H1 (cell line): ENCODE data around the gene TUBB1. TPM values are rescaled to one million over a fixed set of nuclear protein-coding genes. Genes with fewer than 3 reads are reported as not detected.

Source experiments
- CTCF ChIA-PET: fragments of 300-600 bp; sonication (Branson Sonifier 250); formaldehyde crosslinking; loops from one replicate; lab custom pipeline; 2021; ENCODE audit not compliant: partially characterized antibody; lab: Charles Lee
- POLR2A ChIA-PET: fragments of 300-600 bp; sonication (Branson Sonifier 250); formaldehyde crosslinking; loops from one replicate; lab custom pipeline; 2021; ENCODE audit warnings: inconsistent platforms; ENCODE audit not compliant: partially characterized antibody; lab: Charles Lee
- DNase-seq, 2 experiments: peaks; one replicate each; pipeline versions ENCODE4 v3.0.0 to v3.0.0-alpha.2; 2010 to 2022; ENCODE audit warnings: low spot score in 2 of 2, low read depth in 1 of 2, mixed read lengths in 1 of 2
- FAIRE-seq: peaks from 2 replicates; lab custom pipeline; 2011; peaks lifted over from hg19 to GRCh38; lab: Jason Lieb, UNC
- H2AFZ ChIP-seq: 2 replicates; pipeline ENCODE4 v1.8.1; 2012; ENCODE audit warnings: low read length, inconsistent platforms
- H2AK5ac ChIP-seq: 2 replicates; pipeline ENCODE4 v1.6.1; 2013; ENCODE audit warnings: low read depth, low read length
- H2BK120ac ChIP-seq: replicated peaks from 2 replicates; pipeline ENCODE3; 2013; ENCODE audit warnings: low read depth, low read length, inconsistent platforms
- H2BK12ac ChIP-seq: 2 replicates; pipeline ENCODE4 v1.6.1; 2013; ENCODE audit warnings: low read depth, low read length
- H2BK15ac ChIP-seq: 2 replicates; pipeline ENCODE4 v1.6.1; 2013; ENCODE audit warnings: low read length
- H2BK20ac ChIP-seq: 2 replicates; pipeline ENCODE4 v1.6.1; 2013; ENCODE audit warnings: low read length
- H2BK5ac ChIP-seq: 2 replicates; pipeline ENCODE4 v1.6.1; 2013; ENCODE audit warnings: low read depth, low read length
- H3K14ac ChIP-seq: 2 replicates; pipeline ENCODE4 v1.6.1; 2013; ENCODE audit warnings: inconsistent platforms; ENCODE audit not compliant: insufficient read length
- H3K18ac ChIP-seq: 2 replicates; pipeline ENCODE4 v1.6.1; 2013; ENCODE audit warnings: low read length; ENCODE audit errors: extremely low read depth
- H3K23ac ChIP-seq: 2 replicates; pipeline ENCODE4 v1.6.1; 2013; ENCODE audit warnings: inconsistent platforms; ENCODE audit not compliant: insufficient read length
- H3K23me2 ChIP-seq: 2 replicates; pipeline ENCODE4 v1.6.1; 2013; ENCODE audit warnings: low read depth, low read length
- H3K27ac ChIP-seq: 2 replicates; pipeline ENCODE4 v1.6.1; 2011; ENCODE audit warnings: low read depth, low read length, inconsistent platforms
- H3K27me3 ChIP-seq, 4 experiments: replicated peaks in 1 of 4; 1 replicate in 1 of 4; 2 replicates in 3 of 4; pipeline versions ENCODE4 v1.6.1 to v1.8.1; 2011 to 2013; ENCODE audit warnings: low read length in 3 of 4, mild to moderate bottlenecking in 3 of 4, inconsistent platforms in 2 of 4, mixed read lengths in 2 of 4, moderate library complexity in 1 of 4; ENCODE audit not compliant: control insufficient read depth in 3 of 4, insufficient read depth in 3 of 4; ENCODE audit errors: extremely low read depth in 1 of 4
- H3K36me3 ChIP-seq, 4 experiments: 2 replicates each; pipeline versions ENCODE4 v1.6.1 to v1.8.1; 2011 to 2013; ENCODE audit warnings: mild to moderate bottlenecking in 4 of 4, low read length in 3 of 4, moderate library complexity in 2 of 4, control low read depth in 1 of 4, inconsistent platforms in 1 of 4; ENCODE audit not compliant: insufficient read depth in 4 of 4, control insufficient read depth in 2 of 4
- H3K4ac ChIP-seq: replicated peaks from 2 replicates; pipeline ENCODE3; 2013; ENCODE audit warnings: low read length, low read depth, mixed read lengths, inconsistent platforms; ENCODE audit not compliant: insufficient read length
- H3K4me1 ChIP-seq, 4 experiments: replicated peaks in 1 of 4; 1 replicate in 1 of 4; 2 replicates in 3 of 4; pipeline versions ENCODE4 v1.6.1 to v1.8.1; 2011 to 2013; ENCODE audit warnings: low read length in 3 of 4, inconsistent platforms in 2 of 4, mixed read lengths in 1 of 4; ENCODE audit not compliant: insufficient read depth in 4 of 4, control insufficient read depth in 3 of 4
- H3K4me2 ChIP-seq, 2 experiments: 2 replicates each; pipeline versions ENCODE4 v1.6.1 to v1.8.1; 2011 to 2013; ENCODE audit warnings: low read depth in 2 of 2, low read length in 2 of 2, control low read depth in 1 of 2, inconsistent platforms in 1 of 2, mild to moderate bottlenecking in 1 of 2; ENCODE audit not compliant: insufficient read depth in 1 of 2
- H3K4me3 ChIP-seq, 4 experiments: fragments of 200-600, 300-600 bp in 1 of 4; sonication (generic), shearing (Covaris generic), sonication (Bioruptor Twin) in 1 of 4; 2 replicates each; pipeline versions ENCODE4 v1.5.1 to v1.8.1; 2011 to 2016; ENCODE audit warnings: low read length in 4 of 4, low read depth in 3 of 4, control low read depth in 2 of 4, inconsistent platforms in 2 of 4, mild to moderate bottlenecking in 2 of 4, mixed read lengths in 1 of 4, moderate library complexity in 1 of 4; ENCODE audit not compliant: insufficient read depth in 2 of 4; ENCODE audit errors: extremely low read depth in 1 of 4
- H3K56ac ChIP-seq: replicated peaks from 2 replicates; pipeline ENCODE3; 2013; ENCODE audit warnings: low read depth, mild to moderate bottlenecking, mixed read lengths, low read length, inconsistent platforms; ENCODE audit not compliant: insufficient read length
- H3K79me1 ChIP-seq: 2 replicates; pipeline ENCODE4 v1.6.1; 2013; ENCODE audit warnings: low read depth, low read length, control low read depth
- H3K79me2 ChIP-seq, 2 experiments: 2 replicates each; pipeline versions ENCODE4 v1.6.1 to v1.8.1; 2012 to 2013; ENCODE audit warnings: low read length in 2 of 2, mild to moderate bottlenecking in 2 of 2, inconsistent platforms in 1 of 2; ENCODE audit not compliant: insufficient read depth in 2 of 2, control insufficient read depth in 1 of 2
- H3K9ac ChIP-seq, 4 experiments: replicated peaks in 1 of 4; 1 replicate in 1 of 4; 2 replicates in 3 of 4; pipeline versions ENCODE4 v1.6.1 to v1.8.1; 2011 to 2013; ENCODE audit warnings: low read depth in 3 of 4, low read length in 3 of 4, control low read depth in 2 of 4, mild to moderate bottlenecking in 2 of 4, moderate library complexity in 2 of 4, inconsistent platforms in 1 of 4; ENCODE audit errors: extremely low read depth in 1 of 4
- H3K9me3 ChIP-seq, 2 experiments: 2 replicates each; pipeline versions ENCODE4 v1.6.1 to v1.8.1; 2012 to 2013; ENCODE audit warnings: mild to moderate bottlenecking in 2 of 2, moderate library complexity in 2 of 2, control low read depth in 1 of 2, inconsistent platforms in 1 of 2, low read depth in 1 of 2, low read length in 1 of 2, mixed read lengths in 1 of 2; ENCODE audit not compliant: insufficient read depth in 2 of 2
- H4K20me1 ChIP-seq, 2 experiments: replicated peaks in 1 of 2; 2 replicates each; pipeline versions ENCODE3 to v1.8.1; 2011 to 2013; ENCODE audit warnings: inconsistent platforms in 2 of 2, low read length in 2 of 2, mild to moderate bottlenecking in 1 of 2; ENCODE audit not compliant: insufficient read depth in 2 of 2, control insufficient read depth in 1 of 2
- H4K5ac ChIP-seq: 2 replicates; pipeline ENCODE4 v1.6.1; 2013; ENCODE audit warnings: low read length, low read depth, mixed read lengths, inconsistent platforms; ENCODE audit not compliant: insufficient read length
- H4K8ac ChIP-seq: 2 replicates; pipeline ENCODE4 v1.8.0; 2013; ENCODE audit warnings: mild to moderate bottlenecking, moderate library complexity, low read length, inconsistent platforms; ENCODE audit not compliant: insufficient read depth; ENCODE audit errors: extremely low read depth
- H4K91ac ChIP-seq: replicated peaks from 2 replicates; pipeline ENCODE3; 2013; ENCODE audit warnings: low read length, mixed read lengths, inconsistent platforms; ENCODE audit not compliant: insufficient read length
- SP4 ChIP-seq: IDR thresholded peaks from 2 replicates; pipeline ENCODE4 v1.6.1; 2012; ENCODE audit warnings: low read length, inconsistent platforms
- WGBS, 2 experiments: shearing (Covaris generic) in 1 of 2; methylation state at CpG; one replicate each; pipeline versions ENCODE4 v1.1.6 to v1.1.7; 2013 to 2015; ENCODE audit warnings: low lambda C conversion rate in 2 of 2, mixed read lengths in 2 of 2, inconsistent platforms in 1 of 2, low coverage in 1 of 2, missing lambda C conversion rate in 1 of 2; ENCODE audit not compliant: insufficient replicate concordance in 2 of 2, insufficient coverage in 1 of 2, insufficient read length in 1 of 2; ENCODE audit errors: extremely low coverage in 1 of 2, missing lambda C conversion rate in 1 of 2; 5-methylcytosine and 5-hydroxymethylcytosine counted together
- polyA plus RNA-seq, 7 experiments: library from polyadenylated mRNA; depleted of rRNA in 3 of 7; stranded (reverse) in 5 of 7; unstranded in 2 of 7; fragments of >200 nt in 5 of 7; fragments of 200-250 nt in 2 of 7; gene quantifications; 1 replicate in 5 of 7; 2 replicates in 1 of 7; 4 replicates in 1 of 7; pipeline versions ENCODE4 v1.2.1 to v1.2.3, GENCODE V29; 2011 to 2013; ENCODE audit warnings: missing spikeins in 2 of 7, mixed read lengths in 2 of 7
- total RNA-seq: library from RNA; stranded (reverse); fragmentation: NEBNext Ultra II Directional; extraction: Animal tissue kit (Norgen Biotek cat#: 25700); gene quantifications from 2 replicates; pipeline ENCODE4 v1.2.1, GENCODE V29; 2021

TUBB1 gene
- total and polyA plus RNA-seq, 2 of the 8 experiments (the other 6 are each of a cell fraction or from before 2014, with no cell fraction given) = not detected

DNA sequence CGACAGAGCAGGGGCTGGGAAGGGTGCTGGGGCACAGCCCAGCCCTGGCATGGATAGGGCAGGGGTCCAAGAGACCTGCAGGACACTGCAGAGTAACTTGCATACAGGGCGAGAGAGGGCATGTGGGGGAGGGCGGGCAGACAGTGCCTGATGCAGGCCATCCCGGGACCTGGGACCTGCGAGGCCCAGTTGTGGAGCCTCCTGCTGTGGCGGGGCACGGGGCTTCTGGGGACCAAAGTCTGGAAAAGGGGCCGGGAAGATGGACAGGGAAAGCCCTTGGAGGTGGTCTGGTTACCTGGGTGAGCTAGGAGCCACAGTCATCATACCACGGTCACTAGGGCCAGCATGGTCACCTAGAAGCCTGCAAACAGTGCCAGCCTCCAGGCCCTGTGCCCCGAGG lies 412 bp upstream of the TUBB1 start:
- Histone ChIP-seq H3K23me2 (no peaks in the 10 kb centered on the region), H3K27ac (no peak overlapping the region), H3K9me3 (no peaks in the 10 kb centered on the region), H2BK20ac (no peak overlapping the region), H3K79me1 (no peaks in the 10 kb centered on the region), H3K56ac (no peak overlapping the region), H3K36me3 (no peaks in the 10 kb centered on the region), H3K79me2 (no peaks in the 10 kb centered on the region), H3K27me3 (no peaks in the 10 kb centered on the region; a peak in 2 of 7 replicates), H2AFZ (no peak overlapping the region), H4K91ac (no peak overlapping the region), H2AK5ac (no peak overlapping the region), H3K4me1 (no peaks in the 10 kb centered on the region), H3K4ac (no peak overlapping the region), H4K5ac (no peak overlapping the region), H3K9ac (no peak overlapping the region), H4K20me1 (no peaks in the 10 kb centered on the region), H3K14ac (no peak overlapping the region), H3K4me3 (no peak overlapping the region), H3K18ac (no peak overlapping the region), H3K23ac (no peak overlapping the region), H2BK5ac (no peak overlapping the region), H2BK12ac (no peak overlapping the region), H2BK120ac (no peak overlapping the region), H3K4me2 (no peak overlapping the region), H4K8ac (no peak overlapping the region), H2BK15ac (no peak overlapping the region)
- TF ChIP-seq SP4 = no peak
- ChIA-PET CTCF (interaction anchor here (0.6 to 2.1 kb wide), 4 partner anchors 22 to 466 kb away, joined by 3 to 6 read pairs (median 4); no protein-coding TSS in a partner anchor), POLR2A (no interaction called here)
- FAIRE-seq (no peak), DNase-seq (peak in 1 of 2 experiments; percentile 42)
- 90% methylated on average over 10 of the region's 10 CpGs; no CpG with 5 or more reads in 1 of the 2 experiments for WGBS, 2 experiments
